ENCODE measurements around the gene ATG9B. TPM values are rescaled to one million over a fixed set of nuclear protein-coding genes. Genes with fewer than 3 reads are reported as not detected.

ATG9B gene
- total and polyA plus RNA-seq, 9 of the 15 experiments (the other 6 are each of a cell fraction or from before 2014, with no cell fraction given): 0.29 to 8.0 (median 2.1) TPM

- TF ChIP-seq EGR1 (conservative IDR thresholded peaks at IDR 0.05) (no peak), ZNF253 (CRISPR knock-in tag; conservative IDR thresholded peaks at IDR 0.05) (no peak), GATA2 (CRISPR knock-in tag; IDR thresholded peaks at IDR 0.05) (no peak), CHD4 (IDR thresholded peaks at IDR 0.05; ENCODE audit: insufficient read depth, insufficient replicate concordance, low read depth, low read length, poor library complexity, severe bottlenecking) (no peak), ATF1 (CRISPR knock-in tag; IDR thresholded peaks at IDR 0.05) (no peak), ATF1 (tag; IDR thresholded peaks at IDR 0.05) (no peak), NONO (IDR thresholded peaks at IDR 0.05; ENCODE audit: low read depth in 2 of 2, low read length in 1 of 2) (no peak), U2AF1 (optimal IDR thresholded peaks at IDR 0.05; ENCODE audit: low read depth, low read length) (no peak), SMAD3 (CRISPR knock-in tag; conservative IDR thresholded peaks at IDR 0.05) (no peak), BCLAF1 (IDR thresholded peaks at IDR 0.05; ENCODE audit: borderline replicate concordance in 1 of 2, control insufficient read depth in 1 of 2, low read depth in 2 of 2, low read length in 1 of 2) (no peak)
Measured at GRCh38 chr7:151016942-151017341, 7.4 kb downstream of the ATG9B start (continued).
